ENCODE results near the gene HMOX1.

DNA sequence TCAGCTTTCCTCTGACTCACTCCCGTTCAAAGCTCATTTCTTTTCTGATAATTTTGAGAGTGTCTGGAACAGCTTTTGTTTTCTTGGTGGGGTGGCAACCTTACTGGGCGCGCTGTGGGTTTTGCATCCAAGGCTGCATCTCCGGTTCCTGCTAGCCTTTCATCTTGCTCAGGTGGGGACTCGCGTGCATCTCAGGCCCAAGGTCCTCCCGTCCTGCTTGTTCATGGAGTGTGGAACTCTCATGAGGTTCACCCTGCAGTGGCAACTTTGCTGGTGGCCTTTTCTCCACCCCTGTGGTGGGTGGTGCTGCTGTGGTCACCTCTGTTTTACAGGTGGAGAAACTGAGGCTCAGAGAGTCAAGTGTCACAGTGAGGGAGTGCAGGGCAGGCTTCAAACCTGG, 44.6 kb downstream of the HMOX1 start:
- TF ChIP-seq, protein P1, sequence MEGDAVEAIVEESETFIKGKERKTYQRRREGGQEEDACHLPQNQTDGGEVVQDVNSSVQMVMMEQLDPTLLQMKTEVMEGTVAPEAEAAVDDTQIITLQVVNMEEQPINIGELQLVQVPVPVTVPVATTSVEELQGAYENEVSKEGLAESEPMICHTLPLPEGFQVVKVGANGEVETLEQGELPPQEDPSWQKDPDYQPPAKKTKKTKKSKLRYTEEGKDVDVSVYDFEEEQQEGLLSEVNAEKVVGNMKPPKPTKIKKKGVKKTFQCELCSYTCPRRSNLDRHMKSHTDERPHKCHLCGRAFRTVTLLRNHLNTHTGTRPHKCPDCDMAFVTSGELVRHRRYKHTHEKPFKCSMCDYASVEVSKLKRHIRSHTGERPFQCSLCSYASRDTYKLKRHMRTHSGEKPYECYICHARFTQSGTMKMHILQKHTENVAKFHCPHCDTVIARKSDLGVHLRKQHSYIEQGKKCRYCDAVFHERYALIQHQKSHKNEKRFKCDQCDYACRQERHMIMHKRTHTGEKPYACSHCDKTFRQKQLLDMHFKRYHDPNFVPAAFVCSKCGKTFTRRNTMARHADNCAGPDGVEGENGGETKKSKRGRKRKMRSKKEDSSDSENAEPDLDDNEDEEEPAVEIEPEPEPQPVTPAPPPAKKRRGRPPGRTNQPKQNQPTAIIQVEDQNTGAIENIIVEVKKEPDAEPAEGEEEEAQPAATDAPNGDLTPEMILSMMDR (conservative IDR thresholded peaks at IDR 0.05; ENCODE audit: low read length): no peak
- no peak for TF ChIP-seq EZH2phosphoT487 (IDR thresholded peaks at IDR 0.05; ENCODE audit: borderline replicate concordance)

All from Loucy (cell line).